HG02943 (cell line): ENCODE results near the gene STAB2.

ENCODE experiments used
- ATAC-seq: cut with Tn5 transposase; IDR thresholded peaks from one replicate; pipeline ENCODE4 v1.9.1; 2021; ENCODE audit warnings: mild to moderate bottlenecking, low read depth, moderate library complexity; ENCODE audit not compliant: unreplicated experiment

STAB2 gene

DNA sequence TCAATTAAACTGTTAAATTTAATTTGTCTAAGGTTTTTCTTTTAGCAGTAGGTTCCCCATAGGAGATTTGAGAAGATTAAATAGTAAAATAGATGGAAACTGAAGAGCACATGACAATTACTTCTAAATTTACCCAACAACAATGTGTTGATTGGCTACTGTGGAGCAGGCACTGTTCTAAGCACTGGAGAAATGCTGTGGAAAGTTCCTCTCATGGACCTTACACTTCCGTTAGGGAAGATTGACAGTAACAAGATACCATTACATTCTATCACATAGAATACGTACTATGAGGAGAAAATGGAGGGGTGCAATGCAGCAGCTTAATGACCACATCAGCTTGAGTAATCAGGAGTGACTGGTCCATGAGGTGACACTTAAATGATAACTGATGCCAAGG lies 8.1 kb upstream of the STAB2 start:
- ATAC-seq: no peak

DNA sequence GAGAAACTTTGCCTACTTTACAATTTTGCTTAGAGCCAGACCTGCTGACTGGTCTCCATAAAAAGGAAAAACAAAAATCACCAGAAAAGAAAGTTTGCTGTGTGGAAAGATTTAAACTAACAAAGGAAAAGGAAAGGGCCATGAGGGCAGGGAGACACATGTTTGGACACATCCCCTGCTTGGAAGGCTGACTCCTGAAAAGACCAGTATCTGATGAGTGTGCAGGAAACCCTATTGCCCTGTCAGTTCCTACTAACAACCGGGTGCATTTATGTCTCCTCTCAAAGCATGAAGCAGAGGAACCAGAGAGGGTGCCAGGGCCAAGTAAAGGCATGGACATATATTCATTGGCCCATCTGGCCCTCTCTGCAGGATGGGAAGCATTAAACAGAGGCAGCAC lies 7.0 kb upstream of the STAB2 start:
- no peak for ATAC-seq

DNA sequence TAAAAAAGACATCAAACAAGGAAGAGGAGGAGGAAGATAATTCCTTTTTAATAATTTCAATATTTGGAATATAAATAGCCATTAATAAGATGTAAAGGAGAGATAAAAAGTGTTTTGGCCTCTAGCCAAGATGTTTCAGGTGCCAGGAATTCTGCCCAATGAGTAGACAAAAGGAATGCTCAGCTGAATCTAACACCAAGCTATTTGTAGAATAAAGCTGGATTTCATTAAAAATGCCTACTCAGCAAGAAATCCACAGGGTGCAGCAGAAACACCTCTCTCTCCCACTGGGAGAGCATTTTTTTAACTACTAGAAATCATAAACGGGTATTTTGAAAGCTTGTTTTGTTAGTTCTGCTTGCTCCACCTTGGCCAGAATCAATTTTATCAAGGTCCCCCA lies 4.1 kb upstream of the STAB2 start:
- no peak for ATAC-seq

DNA sequence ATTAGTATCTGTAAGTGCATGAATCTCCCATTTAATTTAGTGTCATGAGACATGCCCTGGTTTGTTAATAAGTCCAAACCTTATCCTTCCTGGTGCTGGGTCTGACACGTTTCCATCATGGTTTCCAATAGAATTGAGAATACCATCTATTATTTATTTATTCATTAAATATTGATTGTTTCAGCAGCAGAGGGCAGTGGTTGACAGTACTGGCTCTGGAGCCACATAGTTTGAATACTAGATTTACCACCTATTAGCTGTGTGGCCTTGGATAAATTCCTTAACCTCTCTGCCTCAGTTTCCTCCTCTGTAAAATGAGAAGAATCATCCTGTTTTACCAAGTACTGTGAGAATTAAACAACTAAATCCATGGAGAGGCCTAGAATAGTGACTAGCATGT lies 941 bp upstream of the STAB2 start:
- ATAC-seq: no peak

DNA sequence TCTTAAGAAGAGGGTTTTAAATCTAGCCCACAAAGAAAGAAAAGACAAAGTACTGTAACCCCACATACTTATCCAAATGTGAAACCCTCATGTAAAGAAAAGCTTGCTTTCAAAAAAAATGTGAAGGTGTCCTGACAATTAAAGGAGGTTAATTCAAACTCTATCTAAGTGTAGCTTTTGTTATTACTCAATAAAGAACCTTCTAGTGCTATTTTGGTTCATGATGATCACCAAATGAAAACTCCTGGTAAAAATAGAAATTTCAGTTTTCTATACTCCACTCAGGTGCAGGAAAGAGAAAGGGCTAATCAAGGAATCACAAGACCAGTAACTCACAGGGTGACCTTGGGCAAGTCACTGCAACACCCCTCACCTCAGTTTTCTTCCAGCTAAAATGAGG lies 1.6 kb downstream of the STAB2 start:
- ATAC-seq: no peak

DNA sequence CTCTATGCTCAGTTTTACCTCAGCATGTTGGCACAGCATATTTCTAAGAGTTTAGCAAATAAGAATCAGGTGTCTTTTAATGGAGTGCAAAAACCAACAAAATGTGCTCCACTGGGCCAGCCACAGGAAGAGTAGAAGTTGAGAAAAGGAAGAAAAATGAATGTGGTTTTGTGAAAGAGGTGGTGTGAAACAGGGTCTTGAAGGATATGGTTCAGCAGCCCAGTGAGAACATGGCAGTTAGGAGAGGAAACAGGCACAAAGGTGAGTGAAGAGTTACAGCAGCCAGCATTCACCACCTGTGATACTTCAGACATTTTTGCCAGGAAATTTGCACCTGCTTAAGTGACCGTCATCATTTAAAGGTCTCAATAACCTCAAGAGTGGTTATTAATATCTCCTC lies 2.4 kb downstream of the STAB2 start:
- ATAC-seq: no peak

DNA sequence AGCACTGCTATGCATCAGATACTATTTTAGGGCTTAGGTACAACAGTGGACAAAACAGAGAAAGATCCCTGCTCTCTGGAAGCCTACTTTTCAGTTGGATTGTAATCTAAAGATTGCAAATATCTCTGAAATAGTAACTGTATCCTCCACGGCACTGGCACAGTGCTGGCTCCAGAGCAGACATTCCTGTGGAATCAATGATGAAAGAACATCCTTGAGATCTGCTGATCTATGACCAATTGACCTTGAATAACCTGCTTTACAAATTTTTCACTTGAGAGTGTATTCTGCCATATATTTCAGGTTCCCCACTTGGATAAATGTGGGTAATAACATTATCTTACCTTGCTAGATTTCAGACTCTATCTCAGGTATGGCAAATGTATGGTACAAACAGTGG lies 3.2 kb downstream of the STAB2 start:
- no peak for ATAC-seq

DNA sequence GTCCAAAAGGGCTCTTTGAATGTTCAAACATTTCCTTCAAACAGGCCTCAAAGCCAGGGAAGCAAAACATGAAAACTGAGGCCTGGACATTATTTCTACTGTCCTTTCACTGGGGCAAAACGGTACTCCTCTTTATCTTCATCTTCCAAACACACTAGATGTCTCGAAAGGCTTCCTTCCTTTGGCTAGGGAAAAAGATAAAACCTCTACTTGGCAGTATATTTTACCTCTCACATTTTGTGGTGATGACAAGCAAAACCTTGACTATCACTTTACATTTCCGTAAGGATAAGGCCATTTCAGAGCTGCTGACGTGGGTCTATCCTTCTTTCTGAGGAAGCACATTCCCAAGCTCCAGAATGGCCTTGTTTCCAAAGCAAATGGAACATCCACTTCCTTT lies 9.9 kb downstream of the STAB2 start:
- no peak for ATAC-seq

DNA sequence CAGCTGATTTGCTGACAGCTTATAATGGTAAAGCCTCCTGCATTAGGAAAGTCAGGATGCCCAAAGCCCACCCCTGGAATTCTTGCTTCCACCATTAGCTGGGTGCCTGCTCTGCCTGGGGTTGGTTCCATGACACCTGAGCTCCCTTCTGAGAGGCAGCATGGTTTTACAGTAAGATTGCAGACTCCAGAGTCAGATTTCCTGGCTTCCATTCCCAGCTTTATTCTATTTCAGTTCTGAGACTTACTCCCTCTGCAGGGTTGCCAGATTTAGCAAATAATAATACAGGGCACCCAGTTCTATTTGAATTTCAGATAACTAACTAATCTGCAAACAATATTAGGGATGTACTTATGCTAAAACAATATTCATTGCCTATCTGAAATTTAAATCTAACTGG lies 12.2 kb downstream of the STAB2 start:
- no peak for ATAC-seq

DNA sequence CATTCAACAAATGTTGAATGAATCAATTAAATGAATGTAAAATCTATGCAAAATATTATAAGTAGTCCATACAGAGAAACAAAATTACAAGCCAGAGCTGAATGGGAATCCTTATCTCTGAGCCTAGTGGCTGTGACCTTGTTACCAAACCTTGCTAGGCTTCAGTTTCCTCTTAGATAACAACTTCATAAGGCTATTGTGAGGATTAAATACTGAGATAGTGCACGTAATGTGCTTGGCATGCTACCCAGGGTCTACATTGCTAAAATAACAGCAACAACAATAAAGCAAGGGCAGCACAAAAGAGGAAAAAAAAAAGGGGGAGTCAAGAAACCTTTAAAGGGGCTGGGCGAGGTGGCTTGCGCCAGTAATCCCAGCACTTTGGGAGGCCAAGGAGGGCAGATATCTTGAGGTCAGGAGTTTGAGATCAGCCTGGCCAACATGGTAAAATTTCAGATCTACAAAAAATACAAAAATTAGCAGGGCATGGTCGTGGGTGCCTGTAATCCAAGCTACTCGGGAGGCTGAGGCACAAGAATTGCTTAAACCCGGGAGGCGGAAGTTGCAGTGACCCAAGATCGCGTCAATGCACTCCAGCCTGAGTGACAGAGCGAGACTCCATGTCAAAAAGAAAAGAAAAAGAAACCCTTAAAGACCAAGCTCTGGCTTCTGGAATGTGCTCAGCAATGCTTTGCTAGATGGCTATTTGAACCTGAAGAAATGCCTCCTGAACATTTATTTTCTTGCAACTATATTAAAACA lies 14.1 kb downstream of the STAB2 start:
- ATAC-seq: no peak

DNA sequence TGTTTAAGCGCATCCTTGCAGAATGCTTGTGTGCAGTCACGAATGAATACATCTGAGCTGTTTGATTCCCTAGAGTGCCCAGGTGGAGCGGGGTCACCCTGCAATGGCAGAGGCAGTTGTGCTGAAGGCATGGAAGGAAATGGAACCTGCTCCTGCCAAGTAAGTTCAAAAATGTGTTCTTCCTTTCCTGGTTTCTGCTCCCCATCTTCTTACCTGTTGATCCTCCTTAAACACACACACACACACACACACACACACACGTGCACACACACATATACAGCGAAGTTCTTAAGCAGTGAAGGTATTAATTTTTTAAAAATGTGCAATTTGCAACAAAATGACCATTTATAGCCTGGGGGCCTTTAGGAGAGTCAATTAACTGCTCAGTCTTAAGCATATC lies 33.3 kb downstream of the STAB2 start:
- ATAC-seq: no peak

DNA sequence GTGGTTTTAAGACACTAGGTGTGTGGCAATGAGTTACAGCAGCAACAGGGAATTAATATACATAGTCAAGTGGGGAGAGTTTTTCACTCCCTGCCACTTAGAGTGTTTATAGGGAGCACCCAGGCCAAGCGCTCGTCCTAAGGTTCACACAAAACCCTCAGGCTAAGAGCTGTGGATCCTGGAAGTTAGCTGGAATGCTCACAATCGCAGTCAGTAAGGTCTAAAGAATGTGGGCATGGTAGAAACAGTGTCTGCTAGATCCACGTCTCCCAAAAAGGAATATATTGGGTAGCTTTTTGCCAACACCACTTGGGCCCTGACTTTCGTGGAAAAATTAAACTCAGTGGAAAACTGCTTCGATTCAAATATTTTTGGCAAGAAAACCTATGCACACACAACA lies 36.6 kb downstream of the STAB2 start:
- no peak for ATAC-seq

DNA sequence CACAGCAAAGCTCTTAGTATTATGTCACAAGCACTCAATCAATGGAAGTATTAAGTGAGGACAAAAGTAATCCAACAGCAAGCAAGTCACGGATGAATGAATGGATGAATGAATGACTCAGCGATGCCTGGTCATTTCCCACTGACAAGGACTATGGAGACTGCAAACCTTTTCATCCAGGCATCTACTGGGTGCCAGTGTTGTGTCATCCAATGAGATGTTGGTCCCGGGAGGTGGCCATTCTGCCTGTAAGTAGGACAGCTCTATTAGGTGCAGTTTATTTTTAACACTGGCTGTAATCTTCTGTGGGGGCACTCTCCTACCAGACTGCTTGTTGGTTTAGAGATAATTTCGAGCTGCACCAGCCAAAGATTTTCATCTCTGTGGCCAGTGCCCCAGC lies 39.4 kb downstream of the STAB2 start:
- no peak for ATAC-seq

DNA sequence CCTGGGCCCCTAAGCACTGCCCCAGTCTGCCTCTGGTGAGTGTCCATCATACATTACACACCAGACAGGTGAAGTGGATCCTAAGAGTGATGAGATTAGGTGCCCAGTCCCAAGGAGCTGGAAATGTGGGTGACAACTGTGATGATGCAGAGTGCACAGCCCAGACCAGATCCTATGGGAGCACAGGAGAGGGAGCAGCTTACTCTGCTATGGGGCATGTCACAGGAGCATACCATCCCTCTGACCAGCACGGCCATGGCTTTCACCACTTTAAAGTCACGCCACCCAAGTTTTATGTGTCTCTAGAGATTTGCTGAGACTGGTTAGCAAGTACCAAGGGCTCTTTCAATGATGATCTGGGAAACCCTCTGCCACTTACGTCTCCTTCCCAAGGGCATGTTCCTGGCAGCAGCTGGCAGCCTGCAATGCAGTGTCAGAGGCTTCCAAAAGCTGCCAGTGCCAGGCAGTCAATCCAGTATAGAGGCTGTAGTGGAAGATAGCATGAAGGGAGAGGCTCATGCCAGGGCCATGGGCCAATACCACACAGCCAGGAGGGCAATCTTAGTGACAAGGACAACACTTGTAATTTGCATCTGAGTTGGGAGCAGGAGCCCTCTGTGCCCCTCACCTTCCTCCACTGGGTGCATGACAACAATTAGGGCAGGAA lies 40.2 kb downstream of the STAB2 start:
- no peak for ATAC-seq

DNA sequence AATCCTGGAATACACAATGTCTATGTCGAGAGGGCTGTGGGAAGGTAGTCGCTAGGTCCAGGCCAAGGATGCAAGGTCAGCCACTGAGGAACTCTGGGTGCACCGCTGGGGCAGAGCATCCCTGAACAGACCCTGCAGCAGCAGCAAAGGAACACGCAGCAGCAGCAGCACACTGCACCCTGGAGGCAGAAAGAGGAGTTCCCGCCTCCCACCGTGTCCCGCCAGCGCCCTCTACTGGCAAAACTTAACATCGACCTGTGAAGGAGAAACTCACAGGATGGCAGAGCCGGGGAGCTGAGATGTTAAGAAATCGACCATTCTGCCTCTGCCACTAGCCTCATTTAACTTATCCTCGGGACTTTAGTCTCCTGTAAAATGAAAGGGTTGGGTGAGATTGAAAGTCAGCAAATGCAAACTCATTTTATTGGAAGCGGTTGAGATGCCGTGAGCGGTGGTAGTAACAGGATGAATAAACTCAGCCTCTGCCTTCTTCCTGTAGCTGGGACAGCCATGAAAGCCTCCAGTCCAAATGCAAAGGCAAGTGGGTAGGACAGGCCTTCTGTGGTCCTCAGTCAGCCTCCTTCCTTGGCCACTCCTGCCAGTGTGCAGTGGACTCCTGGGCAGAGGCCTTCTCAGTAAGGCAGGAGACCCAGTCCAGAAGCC lies 45.6 kb downstream of the STAB2 start:
- no peak for ATAC-seq

DNA sequence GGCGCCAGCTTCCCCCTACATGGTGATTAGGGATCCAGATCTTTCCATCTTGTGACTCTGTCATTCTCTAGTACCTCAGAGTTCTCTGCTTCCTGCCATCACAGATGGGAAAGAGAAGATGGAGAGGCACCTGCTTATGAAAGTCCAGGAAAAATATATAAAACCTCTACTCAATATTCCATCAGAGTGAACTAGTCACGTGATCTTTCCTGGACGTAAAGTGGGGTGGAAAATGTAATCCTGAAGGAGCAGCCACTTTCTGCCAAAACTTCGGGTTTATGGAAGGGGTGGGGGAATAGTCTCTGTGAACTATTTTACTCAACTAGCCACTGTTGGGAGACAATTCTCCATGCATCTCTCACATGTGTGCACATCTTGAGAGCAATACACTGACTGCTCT lies 47.7 kb downstream of the STAB2 start:
- no peak for ATAC-seq

DNA sequence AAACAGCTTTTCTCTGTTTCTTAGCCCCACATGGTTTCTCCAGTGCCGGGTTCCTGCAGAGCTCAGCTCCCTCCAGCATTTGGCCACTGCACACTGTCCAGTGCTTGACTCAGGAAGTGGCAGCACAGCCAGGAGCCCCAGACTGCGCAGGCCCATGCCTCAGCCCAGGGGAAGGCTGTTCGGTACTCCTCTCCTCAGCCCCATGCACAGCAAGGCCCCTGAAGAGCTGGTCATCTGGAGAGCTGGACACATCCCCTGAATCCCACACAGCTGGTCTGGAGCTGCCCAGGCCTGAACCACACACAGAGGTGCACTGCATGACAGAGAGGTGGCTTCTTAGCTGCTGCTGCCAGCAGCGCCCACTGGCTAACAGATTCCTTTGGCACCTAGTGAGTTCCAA lies 48.3 kb downstream of the STAB2 start:
- ATAC-seq: no peak

DNA sequence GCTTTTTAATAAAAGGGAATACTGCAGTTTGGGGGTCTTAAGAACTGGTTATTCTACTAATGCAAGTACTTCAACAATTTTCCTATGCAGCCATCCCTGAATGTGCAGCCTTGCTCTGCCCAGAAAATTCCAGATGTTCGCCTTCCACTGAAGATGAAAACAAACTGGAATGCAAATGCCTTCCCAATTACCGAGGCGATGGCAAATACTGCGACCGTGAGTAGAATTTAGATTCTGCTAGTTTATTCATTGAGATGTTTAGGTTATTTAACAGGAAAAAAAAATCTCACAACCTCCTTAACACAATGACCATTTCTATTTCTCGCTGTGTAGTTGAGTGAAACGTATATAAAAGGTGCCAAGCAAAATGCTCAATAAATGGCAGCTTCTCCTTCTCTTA lies 49.9 kb downstream of the STAB2 start:
- no peak for ATAC-seq

DNA sequence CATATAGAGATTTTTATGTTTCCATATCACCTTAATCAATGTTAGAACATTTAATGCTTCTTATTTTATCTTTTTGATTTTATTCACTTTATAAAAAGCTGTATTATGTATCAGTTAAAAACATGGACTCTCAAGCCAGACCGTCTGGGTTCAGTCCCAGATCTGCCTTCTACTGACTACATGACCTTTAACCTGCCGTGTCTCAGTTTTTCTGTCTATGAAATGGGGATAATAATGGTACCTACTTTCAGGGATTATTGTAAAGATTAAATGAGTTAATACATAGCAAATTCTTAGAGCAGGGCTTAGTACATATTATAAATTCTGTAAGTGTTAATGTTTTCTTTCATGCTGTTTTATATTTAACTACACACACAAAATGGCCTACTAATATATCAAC lies 50.4 kb downstream of the STAB2 start:
- ATAC-seq: no peak

DNA sequence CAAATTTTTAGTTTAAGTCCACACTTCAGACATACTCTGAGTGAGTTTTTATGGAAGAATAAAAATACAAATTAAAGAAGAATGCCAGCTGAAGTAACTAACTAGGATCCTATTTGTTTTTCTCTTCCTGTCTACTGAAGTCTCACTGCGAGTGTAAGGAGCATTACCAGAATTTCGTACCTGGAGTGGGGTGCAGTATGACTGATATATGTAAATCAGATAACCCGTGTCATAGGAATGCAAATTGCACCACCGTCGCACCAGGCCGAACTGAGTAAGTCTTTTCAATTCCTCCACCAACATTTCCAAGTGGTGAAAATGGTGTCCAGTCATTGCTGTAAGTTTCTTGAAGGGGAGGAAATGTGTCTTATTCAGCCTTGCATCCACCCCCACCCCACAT lies 52.9 kb downstream of the STAB2 start:
- no peak for ATAC-seq

DNA sequence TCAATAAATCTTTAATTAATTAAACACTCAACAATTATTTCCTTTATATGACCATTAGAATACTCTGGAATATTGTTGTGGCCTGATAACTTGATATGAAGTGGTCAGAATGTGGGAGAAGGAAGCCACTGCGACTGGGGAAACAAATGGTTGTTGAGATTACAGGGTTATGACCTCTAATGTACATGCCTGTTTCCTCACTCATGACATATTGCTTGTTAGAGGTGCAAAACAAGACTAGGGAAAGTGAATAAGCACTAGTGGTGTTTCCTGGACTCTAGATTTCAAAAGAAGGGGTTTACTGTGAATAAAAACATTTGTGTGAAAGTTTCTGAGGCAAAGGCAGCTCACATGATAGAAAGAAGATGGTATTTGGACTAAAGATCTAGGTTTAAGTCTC lies 53.3 kb downstream of the STAB2 start:
- no peak for ATAC-seq

DNA sequence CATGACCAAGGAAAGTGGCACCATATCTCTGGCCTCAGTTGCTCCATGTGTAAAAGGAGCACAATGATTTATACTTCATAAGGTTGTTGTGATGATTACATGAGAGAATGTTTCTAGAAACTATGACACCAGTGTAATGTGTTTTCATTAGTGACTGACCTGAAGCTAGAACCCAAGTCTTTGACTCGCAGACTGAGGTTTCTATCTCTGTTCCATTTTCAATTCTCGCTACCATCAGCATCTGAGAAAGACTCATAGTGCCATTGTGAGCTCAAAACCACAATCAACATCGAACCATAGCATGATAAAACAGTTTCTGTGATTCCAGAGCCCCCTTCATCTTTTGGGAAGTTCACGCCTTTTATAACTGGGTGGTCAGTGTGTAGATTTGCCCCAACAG lies 53.8 kb downstream of the STAB2 start:
- ATAC-seq: no peak
